GM19467 (cell line): ENCODE measurements around the gene MTHFR.

ENCODE experiments used
- ATAC-seq: cut with Tn5 transposase; IDR thresholded peaks from one replicate; pipeline ENCODE4 v1.9.1; 2021; ENCODE audit warnings: mild to moderate bottlenecking, moderate library complexity; ENCODE audit not compliant: unreplicated experiment

MTHFR gene

DNA sequence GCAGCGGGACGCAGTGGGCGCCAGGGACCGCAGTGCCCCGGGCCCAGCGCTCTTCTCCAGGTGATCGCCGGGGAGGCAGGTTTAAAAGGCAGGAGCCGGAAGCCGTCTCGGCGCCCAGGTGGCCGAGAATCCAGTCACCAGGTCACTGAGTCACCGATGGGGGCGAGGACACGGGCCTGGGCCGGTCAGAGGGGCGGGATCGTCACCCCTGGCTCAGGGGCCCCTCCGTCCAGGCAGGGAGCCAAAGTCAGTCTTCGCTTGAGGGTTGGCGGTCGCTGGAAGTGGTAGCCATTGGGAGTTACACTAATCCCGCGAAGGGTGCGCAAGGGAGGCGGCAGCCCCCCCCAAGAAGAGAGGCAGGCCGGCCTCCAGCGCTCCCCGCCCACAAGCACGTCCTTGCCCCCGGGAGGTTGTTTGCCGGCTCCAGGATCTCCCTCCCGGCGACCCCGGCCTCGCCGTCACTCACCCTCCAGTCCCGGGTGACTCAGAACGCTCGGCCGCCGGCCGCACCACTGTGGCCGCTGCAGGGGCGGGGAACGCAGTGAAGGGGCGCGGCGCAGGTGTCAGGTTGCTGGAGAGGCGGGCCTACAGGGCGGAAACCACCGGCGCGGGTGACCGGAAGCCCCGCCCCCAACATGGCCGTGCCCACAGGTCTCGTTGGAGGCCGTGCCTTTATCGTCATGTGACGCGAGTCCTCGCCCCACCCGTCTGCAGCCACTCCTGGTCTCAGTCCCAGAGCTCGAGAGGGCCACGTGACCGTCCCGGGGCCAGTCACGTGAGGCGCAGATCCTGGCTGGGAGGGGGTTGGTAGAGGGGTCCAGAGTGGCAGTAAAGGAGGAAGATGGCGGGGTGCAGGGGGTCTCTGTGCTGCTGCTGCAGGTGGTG, at the start of gene MTHFR, which contains the start of gene CLCN6:
TSS of gene MTHFR (minus strand) at position 543 of the 885 bp plus-strand sequence. CDS start 2,848 bp downstream, outside the sequence.
TSS of gene CLCN6 (plus strand) at position 770 of the 885 bp plus-strand sequence. CDS start at position 842, 72 bp downstream.
- peak; percentile 81 for ATAC-seq

DNA sequence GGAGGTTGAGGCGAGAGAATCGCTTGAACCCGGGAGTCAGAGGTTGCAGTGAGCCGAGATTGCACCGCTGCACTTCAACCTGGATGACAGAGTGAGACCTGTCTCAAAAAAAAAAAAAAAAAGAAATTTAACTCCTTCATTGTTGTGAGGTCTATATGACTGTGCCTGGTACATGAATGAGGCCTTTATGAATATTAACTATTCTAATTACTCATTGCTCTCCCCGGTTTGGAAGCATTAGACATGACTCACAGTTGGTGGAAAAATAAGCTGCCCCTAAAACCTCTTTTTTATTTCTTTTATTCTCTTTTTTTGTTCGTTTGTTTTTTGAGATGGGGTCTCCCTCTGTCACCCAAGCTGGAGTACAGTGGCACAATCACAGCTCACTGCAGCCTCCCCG, 49.7 kb upstream of the MTHFR start:
- ATAC-seq = no peak

DNA sequence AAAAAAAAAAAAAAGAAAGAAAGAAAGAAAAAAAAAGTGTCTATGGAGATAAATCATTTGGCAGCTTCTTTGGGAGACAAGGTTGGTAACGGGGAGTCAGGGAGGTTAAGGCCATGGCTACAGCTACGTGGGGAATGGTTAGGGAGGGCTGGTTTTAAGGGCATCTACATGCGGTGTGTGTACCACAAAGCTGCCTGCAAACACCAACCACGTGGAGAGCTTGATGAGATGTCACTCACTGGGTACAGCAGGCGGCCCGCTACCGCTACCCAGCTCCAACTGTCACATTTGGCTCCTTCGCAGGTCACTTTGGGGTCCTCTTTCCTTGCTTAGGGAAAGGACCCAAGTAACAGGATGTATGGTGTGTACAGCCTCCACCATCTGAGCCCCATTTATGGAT, 48.8 kb upstream of the MTHFR start:
- no peak for ATAC-seq

DNA sequence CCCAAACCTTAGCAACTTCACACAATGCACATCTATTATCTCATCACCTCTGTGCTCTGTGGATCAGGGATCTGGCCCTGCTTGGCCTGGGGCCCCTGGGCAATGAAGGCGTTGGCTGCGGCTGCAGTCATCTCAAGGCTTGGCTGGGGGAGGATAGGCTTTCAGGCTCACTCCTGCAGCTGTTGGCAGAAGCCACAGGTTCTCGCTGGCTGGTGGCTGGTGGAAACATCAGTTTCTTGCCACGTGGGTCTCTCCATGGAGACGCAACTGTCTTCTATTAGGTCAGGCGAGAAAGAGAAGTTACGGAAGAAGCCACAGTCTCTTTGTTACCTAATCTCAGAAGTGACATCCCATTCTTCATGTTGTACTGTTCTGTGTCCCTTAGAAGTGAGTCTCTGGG, 45.4 kb upstream of the MTHFR start:
- no peak for ATAC-seq

- no peak for ATAC-seq
These were observed 44.4 kb upstream of the MTHFR start for GRCh38 chr1:11850156-11850555.

- ATAC-seq = no peak
These were observed 42.6 kb upstream of the MTHFR start for GRCh38 chr1:11848373-11848700.

DNA sequence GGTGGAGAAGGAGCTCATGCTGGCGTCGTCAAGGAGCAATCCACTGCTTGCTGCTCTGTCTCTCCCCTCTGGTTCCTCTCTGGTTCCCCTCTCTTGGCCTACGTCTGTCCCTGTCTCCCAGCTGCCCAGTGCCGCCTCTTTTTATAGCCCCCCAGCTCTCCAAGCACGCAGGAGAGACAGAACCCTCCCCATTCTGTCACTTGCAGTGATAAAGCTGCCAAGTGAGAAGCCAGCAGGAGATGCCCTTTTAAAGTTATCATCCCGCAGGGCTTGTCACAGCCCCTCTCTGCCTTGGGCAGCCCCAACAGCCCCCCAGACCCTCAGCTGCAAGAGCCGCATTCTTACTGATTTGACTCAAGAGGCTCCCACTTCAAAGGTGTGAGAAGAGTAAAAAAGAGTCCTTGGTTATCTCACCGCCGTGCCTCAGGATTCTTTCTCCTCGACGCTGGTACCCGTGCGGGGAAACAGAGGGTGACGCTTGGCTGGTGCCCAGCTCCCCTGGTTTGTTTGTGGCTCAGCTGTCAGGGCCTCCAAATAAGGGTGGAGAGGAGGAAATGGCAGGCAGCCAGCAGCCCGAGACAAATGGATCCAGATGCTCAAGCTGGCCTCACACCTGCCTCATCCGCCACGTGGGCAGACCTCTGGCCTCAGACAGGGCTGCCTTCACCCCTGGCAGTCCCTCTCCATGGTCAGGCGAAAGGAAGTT, 42.1 kb upstream of the MTHFR start, which contains the start of gene NPPA:
TSS of gene NPPA (minus strand) at position 117 of the 706 bp plus-strand sequence. CDS start at position 18, 99 bp downstream.
- no peak for ATAC-seq

GRCh38 chr1:11845641-11846335, 40.0 kb upstream of the MTHFR start:
- ATAC-seq = no peak

DNA sequence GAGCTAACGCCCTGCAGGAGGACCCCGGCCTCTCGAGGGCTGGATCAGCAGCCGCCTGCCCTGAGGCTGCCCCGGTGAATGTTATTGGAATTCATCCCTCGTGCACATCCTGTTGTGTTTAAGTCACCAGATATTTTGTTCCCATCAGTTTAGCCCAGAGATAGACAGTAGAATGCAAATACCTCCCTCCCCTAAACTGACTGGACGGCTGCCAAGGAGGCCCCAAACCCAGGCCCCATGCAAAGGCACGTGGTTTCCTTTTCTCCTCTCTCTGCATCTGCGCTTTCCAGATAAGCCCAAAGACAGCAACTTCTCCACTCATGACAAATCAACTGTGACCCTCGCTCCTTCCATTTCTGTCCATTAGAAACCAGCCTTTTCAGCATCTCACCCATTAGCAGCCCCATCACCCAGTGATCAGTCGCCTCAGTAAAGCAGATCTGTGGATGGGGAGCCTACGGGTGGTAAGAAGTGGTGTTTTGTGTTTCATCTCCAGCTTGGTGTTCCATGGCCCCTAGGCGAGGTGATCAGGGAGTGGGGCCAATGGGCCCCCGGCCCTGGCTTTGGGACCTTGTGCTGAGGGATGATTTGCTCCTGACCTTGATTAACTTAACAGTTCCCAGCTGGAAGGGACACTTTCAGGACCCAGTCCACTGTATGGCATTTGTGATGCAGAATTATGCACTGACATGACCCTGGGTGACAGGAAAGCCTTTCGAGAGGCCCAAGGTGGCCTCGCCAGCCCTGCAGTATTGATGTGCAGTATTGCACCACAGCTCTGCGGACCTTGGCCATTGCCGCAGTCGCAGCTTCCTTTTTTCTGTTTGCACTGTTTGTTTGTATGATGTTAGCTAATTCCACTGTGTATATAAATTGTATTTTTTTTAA, 36.6 kb upstream of the MTHFR start:
- no peak for ATAC-seq

DNA sequence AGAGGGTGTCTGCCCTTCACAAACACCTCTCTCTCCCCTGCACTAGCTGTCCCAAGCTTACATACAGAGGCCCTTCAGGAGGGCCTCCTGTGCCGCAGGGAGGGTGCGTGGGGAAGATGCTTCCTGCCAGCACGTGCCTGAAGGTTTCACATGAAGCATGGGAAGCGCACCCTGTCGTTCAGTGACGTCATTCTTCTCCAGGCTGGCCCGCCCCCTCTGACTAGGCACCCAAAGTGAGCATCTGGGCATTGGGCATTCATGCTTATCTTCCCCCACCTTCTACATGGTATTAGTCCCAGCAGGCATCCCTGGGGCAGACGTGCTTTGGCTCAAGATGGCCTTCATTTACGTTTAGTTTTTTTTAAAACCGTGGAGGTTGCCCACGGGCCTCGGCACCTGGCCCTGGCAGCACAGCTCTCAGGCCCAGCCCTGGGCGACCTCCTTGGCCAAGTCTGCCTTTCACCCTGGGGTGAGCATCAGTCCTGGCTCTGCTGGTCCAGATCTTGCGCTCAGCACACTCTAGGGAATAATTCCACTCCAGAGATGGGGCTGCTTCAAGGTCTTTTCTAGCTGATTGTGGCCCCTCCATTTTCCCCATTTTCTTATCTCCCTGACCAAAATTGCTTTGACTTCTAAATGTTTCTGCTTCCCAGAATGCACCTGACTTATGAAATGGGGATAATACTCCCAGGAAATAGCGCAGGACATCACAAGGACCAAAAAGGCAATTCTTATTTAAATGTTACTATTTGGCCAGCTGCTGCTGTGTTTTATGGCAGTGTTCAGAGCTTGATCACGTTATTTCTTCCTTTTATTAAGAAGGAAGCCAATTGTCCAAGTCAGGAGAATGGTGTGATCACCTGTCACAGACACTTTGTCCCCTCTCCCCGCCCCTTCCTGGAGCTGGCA, 35.7 kb upstream of the MTHFR start:
- no peak for ATAC-seq

DNA sequence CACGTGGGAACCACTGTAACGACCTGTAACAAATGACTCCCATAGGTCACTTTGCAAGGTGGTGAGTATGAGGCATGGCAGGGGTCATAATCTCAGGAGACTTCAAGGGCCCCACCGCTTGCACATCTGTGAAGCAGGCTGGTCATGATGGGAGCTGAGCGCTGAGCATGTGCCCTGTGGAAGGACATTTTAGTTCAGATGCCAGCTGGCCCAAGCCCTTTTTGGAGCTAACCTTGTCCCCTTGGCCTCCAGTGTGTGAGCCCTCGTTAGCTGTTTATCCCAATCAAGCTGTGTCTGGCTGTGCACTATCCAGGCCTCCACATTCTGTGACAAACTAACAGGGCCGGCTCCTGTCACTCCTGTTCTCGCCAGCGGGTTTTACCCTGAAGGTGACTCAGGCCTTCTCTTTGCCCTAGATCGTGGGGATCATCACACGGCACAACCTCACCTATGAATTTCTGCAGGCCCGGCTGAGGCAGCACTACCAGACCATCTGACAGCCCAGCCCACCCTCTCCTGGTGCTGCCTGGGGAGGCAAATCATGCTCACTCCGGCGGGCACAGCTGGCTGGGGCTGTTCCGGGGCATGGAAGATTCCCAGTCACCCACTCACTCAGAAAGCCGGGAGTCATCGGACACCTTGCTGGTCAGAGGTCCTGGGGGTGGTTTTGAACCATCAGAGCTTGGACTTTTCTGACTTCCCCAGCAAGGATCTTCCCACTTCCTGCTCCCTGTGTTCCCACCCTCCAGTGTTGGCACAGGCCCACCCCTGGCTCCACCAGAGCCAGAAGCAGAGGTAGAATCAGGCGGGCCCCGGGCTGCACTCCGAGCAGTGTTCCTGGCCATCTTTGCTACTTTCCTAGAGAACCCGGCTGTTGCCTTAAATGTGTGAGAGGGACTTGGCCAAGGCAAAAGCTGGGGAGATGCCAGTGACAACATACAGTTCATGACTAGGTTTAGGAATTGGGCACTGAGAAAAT, 34.3 kb upstream of the MTHFR start:
- no peak for ATAC-seq

DNA sequence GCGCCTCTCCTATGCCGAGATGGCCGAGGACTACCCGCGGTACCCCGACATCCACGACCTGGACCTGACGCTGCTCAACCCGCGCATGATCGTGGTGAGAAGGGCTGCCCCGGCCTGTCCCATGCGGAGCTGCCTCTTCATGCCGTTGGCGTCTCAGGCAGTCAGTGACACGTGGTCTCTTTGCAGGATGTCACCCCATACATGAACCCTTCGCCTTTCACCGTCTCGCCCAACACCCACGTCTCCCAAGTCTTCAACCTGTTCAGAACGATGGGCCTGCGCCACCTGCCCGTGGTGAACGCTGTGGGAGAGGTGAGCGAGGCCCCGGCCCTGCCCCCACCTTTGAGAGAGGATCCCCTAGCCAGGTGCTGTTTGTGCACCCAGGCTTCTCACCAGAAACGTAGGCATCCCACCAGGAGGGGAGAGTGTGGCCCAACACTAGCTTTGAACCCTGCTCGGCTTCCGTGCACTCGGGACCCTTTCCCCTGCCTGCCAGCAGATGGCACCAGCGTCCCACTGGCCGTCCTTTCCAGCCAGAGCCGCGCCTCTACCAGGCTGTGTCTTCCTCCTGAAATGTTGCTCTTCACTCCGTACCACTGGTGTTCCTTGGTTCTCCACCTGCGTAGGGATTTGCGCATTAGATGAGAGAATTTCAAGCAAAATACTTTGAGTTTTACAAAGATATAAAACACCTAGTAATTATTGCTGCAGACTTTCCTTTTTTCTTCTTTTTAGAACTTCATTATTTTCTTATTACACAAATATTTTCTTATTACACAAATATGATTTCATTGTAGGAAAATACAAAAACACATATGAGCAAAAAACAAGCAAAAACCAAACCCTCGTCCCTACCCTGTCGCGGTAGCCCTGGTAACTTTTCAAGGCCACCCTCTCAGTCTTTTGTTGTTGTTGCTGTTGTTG, 32.8 kb upstream of the MTHFR start:
- ATAC-seq = no peak

DNA sequence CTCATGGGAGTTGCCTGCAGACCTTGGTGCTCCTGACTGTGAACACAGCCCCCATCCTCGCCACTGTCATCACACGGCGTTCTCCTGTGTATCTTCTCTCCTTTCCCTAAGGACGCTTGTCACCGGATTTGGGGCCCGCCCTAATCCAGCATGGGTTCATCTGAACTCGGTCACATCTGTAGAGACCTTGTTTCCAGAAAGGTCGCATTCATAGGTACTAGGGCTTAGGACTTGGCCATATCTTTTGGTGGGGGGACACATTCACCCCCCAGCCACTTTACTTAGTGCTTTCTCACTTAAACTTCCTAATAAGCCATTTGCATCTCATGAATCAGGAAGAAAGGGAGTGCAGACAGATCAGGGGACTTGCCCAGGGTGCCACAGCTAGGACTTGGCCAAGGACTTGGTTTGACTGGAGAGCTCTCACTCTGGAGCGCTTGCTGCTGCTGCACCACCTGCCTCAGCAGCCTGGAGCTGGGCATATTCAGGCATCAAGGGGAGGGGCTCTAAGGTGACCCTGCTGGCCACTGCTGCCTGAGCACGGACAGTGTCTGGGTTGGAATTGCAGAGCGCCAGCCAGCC, 32.1 kb upstream of the MTHFR start:
- no peak for ATAC-seq

- no peak for ATAC-seq
These were observed 31.4 kb upstream of the MTHFR start for GRCh38 chr1:11836955-11837766.

DNA sequence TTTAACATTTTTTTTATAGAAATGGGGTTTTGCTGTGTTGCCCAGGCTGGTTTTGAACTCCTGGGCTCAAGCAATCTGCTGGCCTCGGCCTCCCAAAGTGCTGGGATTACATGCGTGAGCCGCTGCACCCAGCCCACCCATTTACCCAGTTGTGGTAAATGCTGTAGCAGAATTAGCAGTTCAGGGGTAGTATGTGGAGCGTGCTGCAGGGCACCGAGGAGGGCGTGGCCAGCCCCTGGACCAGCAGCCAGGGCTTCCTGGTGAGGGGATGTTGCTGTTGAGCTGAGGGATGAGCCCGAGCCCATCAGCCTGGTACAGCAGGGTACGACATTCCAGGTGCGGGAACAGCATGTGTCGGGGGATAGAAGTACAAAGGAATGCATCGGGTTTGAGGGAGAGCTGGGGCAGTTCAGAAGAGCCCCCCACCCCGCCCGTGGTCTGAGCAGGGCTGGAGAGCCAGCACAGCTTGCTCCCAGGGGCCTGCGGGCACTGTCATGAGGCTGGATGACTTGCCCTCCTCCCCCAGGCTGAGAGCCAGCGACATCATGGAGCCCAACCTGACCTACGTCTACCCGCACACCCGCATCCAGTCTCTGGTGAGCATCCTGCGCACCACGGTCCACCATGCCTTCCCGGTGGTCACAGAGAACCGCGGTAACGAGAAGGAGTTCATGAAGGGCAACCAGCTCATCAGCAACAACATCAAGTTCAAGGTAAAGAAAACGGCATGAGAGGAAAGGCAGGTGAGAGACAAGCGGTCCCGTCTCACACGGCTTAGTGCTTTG, 29.9 kb upstream of the MTHFR start:
- ATAC-seq = no peak
